NCI-H82 (cell line): Measurements from ENCODE around the gene KCNT1.

ENCODE experiments used
- DNase-seq: peaks from one replicate; lab custom pipeline; 2025; lab: John Stamatoyannopoulos, UW

The KCNT1 gene

DNA sequence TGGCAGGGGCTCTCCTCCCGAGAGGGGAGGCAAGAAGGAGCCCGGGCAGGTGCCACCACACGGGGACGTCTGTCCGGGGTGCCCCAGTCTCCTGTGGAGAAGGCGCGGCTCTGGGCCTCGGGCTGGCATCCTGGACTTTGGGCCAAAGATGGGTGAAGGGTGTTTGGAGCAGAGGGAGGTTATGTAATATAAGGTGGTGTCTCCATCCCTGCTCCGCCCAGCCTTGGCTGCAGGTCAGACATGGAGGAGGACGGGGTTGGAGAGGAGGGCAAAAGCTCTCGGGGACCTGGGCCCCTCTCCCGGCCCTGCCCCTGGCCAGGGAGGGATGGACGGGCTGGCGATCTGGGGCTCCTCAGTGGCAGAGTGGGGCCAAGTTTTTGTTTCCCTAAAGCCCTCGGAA, 1.5 kb upstream of the KCNT1 start:
- no peak for DNase-seq

DNA sequence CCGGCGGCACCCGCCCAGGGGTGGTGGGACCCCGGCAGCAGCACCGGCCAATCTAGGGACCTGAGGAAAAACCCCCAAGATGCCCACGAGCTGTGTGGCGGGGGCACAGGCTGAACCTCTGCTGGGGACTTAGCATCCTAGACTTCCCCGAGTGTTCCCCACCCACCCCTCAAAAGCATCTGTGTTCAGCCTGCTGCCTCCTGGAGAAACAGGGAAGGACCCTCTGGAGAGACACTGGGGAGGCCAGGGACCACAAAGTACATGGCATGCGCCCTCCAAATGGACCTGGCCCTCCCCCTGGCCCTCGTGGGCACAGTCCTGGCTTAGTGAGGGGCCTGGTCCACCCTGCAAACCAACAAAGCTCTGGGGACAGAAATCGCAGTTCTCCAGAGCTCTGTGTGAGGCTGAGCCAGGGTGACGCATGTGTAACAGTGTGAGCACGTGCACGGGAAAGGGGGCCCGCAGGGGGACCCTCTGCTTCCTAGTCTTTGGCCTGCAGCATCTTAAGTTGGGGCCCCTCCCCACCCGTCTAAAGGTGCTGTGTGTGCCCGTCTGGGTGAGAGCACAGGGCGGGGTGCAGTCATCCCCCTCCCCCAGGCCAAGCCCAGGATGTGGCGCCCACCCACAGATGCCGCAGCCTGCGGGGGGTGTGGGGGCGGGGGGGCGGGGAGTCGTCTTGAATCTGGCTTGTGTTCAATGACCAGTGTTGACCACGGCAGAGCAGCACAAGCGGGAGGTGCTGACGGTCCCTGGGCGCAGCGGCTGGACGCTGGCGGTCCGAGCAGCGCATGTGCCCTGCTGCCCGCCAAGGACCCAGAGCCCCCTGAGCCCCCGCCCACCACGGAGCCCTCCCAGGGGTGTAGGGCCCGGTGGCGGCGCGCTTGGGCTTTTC, 672 bp upstream of the KCNT1 start:
- no peak for DNase-seq

DNA sequence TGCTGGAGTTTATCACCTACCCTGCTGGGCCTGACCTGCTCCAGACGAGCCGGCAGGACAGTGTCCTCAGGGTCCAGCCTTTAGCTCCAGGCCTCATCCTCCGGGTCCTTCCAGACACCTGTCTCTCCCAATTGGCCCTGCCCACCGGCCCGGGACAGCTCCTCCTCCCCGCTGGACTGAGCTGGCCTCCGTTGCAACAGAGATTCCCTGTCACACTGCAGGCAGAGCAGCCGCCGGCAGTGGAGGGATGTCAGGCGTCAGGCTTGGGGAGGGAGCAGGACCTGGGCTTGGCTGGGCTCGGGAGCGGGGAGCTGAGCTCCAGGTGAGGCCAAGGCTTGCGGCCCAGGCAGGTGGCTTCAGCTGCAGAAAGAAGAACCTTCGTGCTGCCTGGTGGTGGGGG, 1.7 kb downstream of the KCNT1 start:
- DNase-seq, result no peak

DNA sequence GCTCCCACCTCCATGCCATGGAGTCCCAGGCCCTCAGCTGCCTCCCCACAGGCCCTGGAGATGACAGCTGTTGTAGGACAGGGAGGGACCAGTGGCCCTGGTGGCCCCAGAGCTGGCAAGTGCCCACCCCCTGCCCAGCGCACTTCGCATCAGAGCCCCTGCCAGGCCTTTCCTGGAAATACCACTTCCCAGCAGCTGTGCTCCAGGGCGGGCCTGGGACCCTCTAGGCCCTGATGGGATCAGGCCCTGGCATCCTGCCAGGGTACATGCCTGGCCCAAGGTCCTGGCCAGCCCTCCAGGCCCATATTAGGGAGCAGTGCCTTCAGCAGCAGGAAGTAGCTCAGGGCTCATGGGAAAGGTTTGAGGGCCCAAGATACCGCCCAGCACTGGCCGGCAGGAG, 2.5 kb downstream of the KCNT1 start:
- no peak for DNase-seq

DNA sequence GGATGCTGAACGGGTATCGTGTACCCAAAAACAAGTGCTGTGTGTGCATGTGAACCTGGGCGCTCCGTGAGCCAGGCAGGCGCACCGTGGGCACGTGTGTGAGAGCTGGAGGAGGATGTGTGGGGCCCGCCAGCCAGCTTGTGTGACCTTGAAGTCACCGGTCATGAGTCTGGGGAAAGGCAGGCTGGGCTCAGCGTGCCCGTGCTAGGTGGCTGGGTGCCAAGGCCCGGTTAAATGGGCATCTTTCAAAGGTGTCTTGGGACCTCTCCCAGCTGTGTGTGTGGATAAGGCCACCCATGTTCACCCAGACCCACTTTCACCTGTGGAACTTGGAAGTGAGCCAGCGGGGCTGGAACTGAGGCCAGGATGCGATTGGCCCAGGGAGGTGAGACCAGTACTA, 3.4 kb downstream of the KCNT1 start:
- DNase-seq, result no peak

DNA sequence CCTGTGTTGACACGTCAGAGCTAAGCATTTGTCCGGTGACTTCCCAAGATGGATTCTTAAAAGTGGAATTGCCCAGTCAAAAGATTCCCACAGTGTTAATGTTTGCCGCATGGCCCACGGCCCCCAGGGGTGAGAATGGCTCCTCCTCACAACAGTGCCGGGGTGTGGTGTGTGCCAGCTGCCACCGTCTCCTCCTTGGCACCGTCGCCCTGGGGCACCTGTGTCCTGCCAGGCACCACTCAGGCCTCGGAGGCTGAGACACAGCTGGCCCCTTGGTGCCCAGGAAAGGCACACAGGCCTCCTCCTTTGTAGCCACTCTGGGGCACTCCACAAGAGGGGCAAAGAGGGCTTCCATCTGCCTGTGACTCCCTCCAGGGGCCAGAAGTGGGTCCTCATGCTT, 4.3 kb downstream of the KCNT1 start:
- DNase-seq, result no peak

DNA sequence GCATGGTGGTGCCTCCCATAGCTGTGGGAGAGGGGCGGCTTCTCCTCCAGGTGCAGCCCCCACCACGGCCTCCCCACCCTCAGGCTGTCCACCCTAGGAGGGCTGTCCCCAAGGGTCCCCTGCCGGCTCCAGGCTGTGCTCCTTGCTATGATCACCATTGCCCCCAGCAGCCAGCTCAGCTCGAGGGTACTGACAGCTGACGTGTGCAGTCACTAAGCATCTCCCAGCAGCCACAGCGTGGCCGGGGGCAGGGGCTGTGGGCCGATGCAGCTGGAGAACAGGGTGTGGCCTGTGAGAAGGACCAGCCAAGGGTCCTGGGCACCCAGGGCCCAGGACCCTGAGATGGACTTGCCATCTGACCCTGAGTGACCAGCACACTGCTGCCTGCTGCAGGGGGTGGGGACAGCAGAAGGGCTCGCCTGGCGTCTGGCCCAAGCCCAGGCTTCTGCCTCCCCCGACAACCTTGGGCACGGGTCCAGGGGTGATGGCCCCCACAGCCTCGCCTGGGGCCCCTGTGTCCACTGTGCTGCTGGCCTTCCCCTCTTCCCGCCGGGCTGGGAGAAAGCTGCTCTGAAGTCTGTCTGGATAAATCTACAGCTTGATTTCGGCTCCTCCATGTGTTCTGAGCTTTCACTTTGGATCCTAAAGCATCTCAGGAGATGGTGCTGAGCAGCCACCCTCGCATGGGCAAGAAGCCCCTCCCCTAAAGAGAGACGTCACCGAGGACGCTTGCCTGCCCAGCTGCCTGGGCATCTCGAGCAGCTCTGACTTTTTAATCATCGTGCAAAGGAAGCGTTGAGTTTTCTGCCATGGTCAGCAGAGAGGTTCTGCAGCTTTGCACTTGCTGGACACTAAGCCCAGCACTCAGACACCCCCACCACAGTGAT, 5.5 kb downstream of the KCNT1 start:
- no peak for DNase-seq

DNA sequence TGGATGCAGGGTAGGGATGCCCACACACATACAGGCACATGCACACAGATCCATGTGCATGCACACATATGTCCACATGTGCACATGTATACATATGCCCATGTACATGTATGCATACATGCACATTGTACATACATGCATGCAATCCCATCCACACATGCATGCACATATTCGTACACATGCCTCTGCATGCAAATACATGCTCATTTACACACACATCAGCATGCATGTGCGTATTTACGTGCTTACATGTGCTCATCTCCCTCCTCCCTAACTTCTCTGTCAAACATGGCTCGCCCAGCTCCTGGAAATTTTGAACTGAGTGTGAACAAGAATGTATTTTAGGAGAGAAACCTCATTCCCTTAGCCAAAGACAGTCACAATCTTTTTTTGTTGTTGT, 6.2 kb downstream of the KCNT1 start:
- no peak for DNase-seq

DNA sequence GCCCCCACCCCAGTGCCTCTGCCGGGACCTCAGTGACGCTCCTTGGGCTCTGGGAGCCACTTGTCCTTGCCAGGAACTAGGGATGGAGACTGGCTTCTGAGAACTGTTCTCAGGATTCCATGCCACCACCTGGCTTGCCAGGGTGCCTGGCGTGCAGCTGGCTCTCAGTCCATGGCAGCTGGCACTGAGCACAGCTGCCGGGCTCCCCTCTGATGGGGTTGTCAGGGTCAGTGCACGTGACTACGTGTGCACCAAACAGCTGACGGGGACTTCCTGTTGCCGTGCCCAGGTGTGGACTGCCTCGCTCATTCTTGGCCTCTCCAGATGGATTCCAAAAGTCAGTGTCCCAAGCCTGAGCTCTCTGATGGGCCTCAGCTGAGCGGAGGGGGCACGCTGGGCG, 9.4 kb downstream of the KCNT1 start:
- DNase-seq, result no peak

DNA sequence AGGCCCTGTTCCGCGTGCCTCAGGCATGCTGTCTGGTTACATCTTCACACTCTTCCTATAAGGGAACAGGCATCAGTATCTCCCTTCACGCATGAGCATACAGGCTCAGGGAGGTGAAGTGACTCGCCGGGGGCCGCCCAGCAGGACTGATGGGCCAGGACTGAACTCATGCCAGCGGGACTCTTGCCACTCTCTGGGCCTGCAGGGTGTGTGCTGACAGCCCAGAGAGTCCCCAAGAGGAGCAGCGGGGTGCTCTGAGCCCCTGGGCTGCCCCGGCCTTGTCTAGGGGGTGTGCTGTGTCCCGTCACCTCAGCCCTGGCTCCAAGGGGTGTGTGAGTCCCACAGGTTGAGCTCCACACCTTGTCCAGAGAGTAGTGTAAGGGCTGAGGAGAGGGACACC, 9.9 kb downstream of the KCNT1 start:
- DNase-seq, result no peak

DNA sequence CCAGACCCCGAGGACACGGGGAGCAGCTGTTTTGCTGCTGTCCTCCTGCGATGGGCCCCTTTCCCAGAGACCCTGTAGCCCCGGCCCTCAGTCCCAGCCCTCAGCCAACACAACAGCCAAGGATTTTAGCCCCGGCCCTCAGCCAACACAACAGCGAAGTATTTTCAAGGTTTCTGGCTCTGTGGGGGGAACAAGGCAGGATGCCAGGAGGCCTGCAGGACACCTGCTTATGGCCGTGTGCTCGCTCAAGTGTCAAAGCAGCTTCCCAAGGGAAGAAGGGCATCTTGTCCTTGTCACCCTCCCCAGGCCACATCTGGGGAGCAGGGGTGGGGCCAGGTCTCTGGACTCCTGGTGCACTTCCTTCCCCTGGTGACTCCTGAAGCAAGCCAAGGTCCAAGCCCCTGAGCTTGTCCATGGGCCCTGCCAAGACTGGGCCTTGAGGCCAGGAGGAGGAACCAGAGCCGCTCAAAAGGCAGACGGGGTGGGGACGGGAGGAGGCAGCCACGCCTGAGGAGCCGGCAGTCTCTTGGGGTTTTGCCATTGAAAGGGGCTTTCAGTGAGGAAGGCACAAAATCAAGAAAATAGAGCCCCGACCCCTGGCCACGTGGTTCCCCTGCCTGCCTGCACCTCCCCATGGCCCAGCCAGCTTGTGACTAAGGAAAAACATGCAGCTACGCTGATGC, 10.8 kb downstream of the KCNT1 start:
- no peak for DNase-seq

DNA sequence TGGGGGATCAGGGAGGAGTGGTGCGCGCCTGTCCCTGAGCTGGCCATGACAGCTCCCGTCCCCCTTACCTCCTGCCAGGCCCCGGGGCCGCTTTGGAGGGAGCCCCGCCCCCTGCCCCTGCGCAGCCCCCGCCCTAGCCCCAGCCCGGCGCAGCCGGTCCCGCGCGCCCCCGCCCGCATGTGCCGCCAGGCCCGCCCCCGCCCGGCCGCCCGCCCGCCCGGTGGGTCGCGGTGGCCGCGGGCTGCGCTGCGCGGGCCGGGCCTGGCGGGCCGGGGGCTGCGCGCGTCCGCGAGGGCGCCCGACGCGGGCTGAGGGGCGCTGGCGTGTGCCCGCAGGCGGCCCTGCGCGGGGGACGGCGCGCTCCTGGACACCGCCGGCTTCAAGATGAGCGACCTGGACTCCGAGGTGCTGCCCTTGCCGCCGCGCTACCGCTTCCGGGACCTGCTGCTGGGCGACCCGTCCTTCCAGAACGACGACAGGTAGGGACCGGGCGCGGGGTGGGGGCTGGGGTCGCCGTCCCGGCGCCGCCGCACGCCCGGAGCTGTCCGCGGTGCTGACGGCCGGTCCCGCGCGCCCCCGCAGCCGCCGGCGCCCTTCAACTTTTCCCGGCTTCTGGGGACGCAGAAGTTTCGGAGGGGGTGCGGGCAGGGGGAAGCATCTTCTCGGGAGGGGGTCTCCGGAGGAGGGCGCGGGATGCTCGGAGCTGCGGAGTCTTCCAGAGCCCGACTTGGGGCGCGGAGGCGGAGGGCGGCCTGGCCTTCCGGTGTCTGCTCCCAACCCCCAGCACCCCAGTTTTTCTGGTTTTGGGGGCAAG, 12.5 kb downstream of the KCNT1 start:
- DNase-seq, result no peak

DNA sequence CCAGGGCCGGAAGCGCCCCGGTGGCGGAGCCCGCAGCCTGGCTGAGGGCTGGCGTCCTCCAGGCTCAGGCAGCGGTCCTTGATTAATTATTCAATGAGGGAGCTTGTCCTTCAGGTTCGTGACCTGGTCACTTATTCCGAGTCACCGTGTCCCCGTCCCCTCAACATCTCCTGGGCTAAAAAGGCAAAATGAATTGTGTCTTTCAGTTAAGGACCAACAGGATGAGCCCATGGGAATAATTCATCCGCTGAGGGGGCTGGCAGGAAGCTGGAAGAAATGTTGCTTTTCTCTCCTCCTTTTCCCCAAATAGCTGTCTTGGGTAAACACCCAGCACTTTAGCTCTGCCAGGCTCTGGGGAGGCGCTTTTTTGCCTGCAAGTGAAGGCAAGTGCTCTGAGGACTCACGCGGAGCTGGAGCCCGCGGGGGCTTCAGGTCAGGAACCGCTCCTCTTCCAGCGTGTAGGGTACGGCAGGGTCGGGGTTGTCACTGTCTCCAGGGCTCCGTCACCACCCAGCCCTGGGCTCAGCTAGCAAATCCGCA, 13.1 kb downstream of the KCNT1 start:
- no peak for DNase-seq

DNA sequence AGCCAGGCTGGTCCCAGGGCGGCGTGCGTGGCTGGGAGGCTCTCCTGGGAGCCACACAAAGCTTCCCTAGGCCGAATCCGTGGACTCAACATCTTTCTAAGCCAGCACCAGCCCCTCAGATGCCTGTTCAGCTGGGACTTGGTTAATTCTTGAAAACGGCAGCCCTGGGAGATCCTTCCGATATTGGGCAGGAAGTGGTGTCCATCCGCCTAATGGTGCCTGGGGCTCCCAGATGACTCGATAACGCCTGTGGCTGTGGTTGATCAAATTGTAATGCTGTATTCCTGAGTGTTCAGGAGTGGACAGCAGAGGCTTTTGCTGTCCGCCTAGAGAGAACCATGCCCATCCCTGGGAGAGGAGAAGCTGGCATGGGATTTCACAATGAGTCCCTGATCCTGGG, 14.1 kb downstream of the KCNT1 start:
- no peak for DNase-seq

DNA sequence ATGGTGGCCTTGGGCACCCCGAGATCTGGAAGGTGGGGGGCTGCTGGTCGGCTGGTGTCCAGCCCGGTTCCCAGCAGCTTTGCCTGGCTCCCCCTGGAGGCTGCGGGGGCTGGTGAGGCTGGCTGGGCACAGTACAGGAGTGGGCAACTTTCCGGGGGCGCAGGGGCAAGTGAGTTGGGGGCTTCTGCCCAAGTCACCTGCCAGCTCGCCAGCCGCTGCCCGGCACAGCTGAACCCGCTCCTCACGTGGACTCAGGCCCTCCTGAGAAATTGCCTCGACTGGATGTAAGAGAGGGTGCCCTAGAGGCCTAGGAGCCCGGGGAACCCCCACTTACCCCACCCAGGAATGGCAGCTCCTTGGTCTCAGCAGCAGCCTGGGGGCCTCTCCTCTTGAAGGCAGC, 15.4 kb downstream of the KCNT1 start:
- DNase-seq, result no peak

DNA sequence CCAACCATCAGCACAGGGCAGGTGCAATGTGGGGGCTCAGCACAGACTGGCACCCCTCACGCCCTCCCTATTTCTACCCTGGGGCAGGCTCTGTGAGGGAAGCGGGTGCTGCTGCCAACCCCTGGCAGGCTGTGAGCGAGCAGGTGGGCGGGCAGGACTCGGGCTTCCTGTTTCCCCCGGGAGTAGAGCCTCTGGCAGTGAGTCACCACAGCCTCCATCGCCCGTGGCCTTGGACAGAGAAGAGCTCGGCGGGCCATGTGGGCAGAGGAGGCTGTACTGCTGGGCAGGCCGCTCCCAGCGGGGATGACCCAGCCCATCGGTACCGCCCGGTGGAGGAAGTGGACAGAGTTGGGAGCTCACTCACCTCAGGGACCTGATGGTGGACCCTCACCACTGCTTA, 16.6 kb downstream of the KCNT1 start:
- no peak for DNase-seq

DNA sequence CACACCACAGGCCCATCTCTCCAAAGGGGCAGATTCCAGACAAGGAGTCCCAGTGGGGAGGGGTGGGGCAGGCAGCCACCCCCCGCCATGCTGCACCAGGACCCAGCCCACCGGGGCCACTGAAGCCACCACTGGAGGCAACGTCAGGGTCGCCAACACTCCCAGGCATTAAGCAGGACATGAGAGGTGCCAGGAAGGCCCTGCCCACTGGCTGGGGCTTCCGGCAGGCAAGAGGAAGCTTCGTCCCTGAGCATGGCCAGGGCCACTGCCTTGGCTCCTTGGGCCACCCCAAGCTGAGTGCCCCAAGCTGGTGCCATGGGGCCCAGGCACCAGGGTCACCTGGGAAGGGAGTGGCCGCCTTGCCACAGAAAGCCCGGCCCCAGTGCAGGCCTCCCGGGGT, 17.5 kb downstream of the KCNT1 start:
- no peak for DNase-seq

DNA sequence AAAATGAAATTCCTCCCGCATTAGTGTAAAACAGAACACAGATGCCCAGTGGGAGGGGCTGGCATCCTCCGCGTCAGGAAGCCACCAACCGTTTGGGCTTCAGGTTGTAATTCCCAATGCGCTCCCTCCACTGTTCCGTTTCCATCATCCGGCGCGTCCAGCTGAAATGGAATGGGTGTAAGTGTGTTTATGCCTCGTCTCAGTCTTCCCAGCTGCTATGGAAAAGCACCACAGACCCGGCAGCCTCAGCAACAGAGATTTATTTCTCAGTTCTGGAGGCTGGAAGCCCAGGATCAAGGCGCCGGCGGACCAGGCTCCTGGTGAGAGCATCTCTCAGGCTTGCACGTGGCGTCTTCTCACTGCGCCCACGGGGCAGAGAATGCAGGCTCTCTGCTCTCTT, 20.4 kb downstream of the KCNT1 start:
- no peak for DNase-seq

DNA sequence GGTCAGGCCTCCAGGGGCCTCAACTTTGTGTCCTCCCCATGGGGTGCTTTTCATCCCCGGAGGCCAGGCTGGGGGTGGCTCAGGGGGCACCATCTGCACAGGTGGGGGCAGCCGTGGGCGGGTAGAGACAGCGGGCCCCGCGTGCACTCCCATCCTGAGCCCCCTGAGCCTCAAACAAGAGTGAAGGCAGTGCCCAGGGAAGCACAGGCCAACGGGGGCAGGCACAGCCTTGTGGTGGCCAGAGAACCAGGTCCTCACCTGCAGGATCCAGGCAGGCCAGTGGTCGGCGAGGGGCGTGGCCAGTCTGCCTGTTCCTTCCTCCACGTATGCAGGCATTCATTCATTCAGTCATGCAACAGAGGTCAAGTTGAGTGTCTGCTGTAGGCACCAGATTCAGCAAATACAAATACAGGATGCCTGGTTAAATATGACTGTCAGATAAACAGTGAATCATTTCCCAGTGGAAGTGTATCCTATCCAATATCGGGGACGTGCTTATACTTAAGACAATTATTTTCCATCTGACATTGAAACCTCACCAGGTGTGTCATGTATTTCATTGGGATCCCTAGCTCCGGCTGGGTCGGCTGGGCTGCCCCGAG, 22.3 kb downstream of the KCNT1 start:
- no peak for DNase-seq

DNA sequence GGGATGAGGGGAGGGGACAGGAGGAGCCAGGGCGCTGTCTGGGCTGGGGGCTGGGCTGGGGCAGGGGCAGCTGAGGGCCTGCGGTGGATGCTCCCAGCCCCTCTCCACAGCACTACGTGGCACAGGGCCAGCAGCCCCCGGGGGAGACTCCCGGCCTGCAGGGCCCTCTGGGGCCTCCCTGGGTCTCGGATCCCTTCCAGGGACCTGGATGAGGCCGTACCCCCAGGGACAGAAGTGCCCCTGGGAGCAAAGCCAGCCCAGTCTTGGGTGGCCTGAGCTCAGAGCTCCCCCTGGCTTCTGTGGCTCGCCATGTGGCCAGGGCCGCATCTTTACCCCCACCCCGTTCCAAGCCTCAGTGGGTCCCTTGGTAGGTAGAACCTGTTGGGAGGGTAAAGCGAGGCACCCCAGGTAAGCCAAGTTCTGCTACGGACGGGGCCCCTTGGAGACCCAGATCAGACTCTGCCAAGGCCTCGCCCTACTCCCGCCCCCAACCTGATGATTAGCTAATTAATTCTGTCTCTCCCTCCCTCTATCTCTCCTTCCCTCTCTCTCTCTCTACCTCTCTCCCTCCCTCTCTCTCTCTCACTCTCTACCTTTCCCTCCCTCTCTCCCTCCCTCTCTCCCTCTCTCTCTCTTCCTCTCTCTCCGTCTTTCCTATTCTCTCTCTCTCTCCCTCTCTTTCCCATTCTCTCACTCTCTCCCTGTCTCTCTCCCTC, 24.3 kb downstream of the KCNT1 start:
- no peak for DNase-seq
